ENCODE measurements around the gene COL18A1. TPM values are rescaled to one million over a fixed set of nuclear protein-coding genes. Genes with fewer than 3 reads are reported as not detected.
A peak's percentile ranks its signal among the peaks of the same experiment; 100 is the strongest.

The COL18A1 gene
- total RNA-seq, 3 donors from 2014 or later (not counting 1 experiment from before 2014, with no cell fraction given): 12.3 to 22.3 (median 12.7) TPM

GRCh38 chr21:45513003-45513717 is 108.2 kb downstream of the COL18A1 start:
- H3K27ac ChIP-seq (ENCODE audit: low read length): no peak overlapping the region
- no peak for TF ChIP-seq CTCF (IDR thresholded peaks at IDR 0.05)
- Mint-ChIP-seq H3K9me3 (no peaks in the 10 kb centered on the region), H3K4me1 (no peaks in the 10 kb centered on the region), H3K36me3 (peaks cover 5% of the 10 kb centered on the region), H3K27me3 (ENCODE audit: low read depth in 2 of 2) (no peaks in the 10 kb centered on the region), H3K4me3 (no peak overlapping the region), H3K27ac (no peak overlapping the region)
- peak in 2 of 3 donors; percentile 52 to 71 for ATAC-seq
- no peaks in the 10 kb centered on the region for H3K36me3 ChIP-seq (ENCODE audit: control insufficient read depth, insufficient read depth, low read length)
- H3K9me3 ChIP-seq (ENCODE audit: control insufficient read depth, insufficient read depth, low read length): no peaks in the 10 kb centered on the region
- 54% methylated on average over 19 of the region's 19 CpGs for WGBS (ENCODE audit: insufficient coverage)
- intact Hi-C loops (cut with micrococcal nuclease): no loop called here
- DNase-seq: no peak
- peaks cover 24% of the 10 kb centered on the region for H3K4me1 ChIP-seq (ENCODE audit: control insufficient read depth, insufficient read depth, low read length)
- H3K4me3 ChIP-seq (ENCODE audit: low read length): no peak overlapping the region
- no peaks in the 10 kb centered on the region for H3K27me3 ChIP-seq (ENCODE audit: control insufficient read depth, insufficient read depth, low read length)

- no peak for TF ChIP-seq CTCF (IDR thresholded peaks at IDR 0.05)
- H3K27ac ChIP-seq (ENCODE audit: low read length): no peak overlapping the region
- Mint-ChIP-seq H3K27me3 (ENCODE audit: low read depth in 2 of 2) (no peaks in the 10 kb centered on the region), H3K27ac (no peak overlapping the region), H3K4me3 (no peak overlapping the region), H3K36me3 (peaks cover 12% of the 10 kb centered on the region), H3K4me1 (no peaks in the 10 kb centered on the region), H3K9me3 (peaks cover 3 to 4% of the 10 kb centered on the region in 2 donors)
- H3K4me1 ChIP-seq (ENCODE audit: control insufficient read depth, insufficient read depth, low read length): peaks cover 24% of the 10 kb centered on the region
- H3K9me3 ChIP-seq (ENCODE audit: control insufficient read depth, insufficient read depth, low read length): no peaks in the 10 kb centered on the region
- intact Hi-C loops (cut with micrococcal nuclease): no loop called here
- no peaks in the 10 kb centered on the region for H3K27me3 ChIP-seq (ENCODE audit: control insufficient read depth, insufficient read depth, low read length)
- DNase-seq (no peak), ATAC-seq (no peak)
- H3K36me3 ChIP-seq (ENCODE audit: control insufficient read depth, insufficient read depth, low read length): no peaks in the 10 kb centered on the region
- H3K4me3 ChIP-seq (ENCODE audit: low read length): no peak overlapping the region
- WGBS (ENCODE audit: insufficient coverage): 86% methylated on average over 11 of the region's 11 CpGs
Measured at GRCh38 chr21:45513741-45514310, 108.9 kb downstream of the COL18A1 start.

- peaks cover 18% of the 10 kb centered on the region for H3K36me3 Mint-ChIP-seq
- no peaks in the 10 kb centered on the region for H3K9me3 ChIP-seq (ENCODE audit: control insufficient read depth, insufficient read depth, low read length)
- H3K4me3 Mint-ChIP-seq: no peak overlapping the region
- ATAC-seq (no peak), DNase-seq (no peak)
- H3K4me1 Mint-ChIP-seq: no peaks in the 10 kb centered on the region
- H3K9me3 Mint-ChIP-seq: peaks cover 7 to 8% of the 10 kb centered on the region in 2 donors
- H3K27ac ChIP-seq (ENCODE audit: low read length): no peak overlapping the region
- H3K4me3 ChIP-seq (ENCODE audit: low read length): no peak overlapping the region
- no peaks in the 10 kb centered on the region for H3K36me3 ChIP-seq (ENCODE audit: control insufficient read depth, insufficient read depth, low read length)
- no peaks in the 10 kb centered on the region for H3K27me3 Mint-ChIP-seq (ENCODE audit: low read depth in 2 of 2)
- no peak overlapping the region for H3K27ac Mint-ChIP-seq
- H3K4me1 ChIP-seq (ENCODE audit: control insufficient read depth, insufficient read depth, low read length): peaks cover 24% of the 10 kb centered on the region
- WGBS (ENCODE audit: insufficient coverage): 92% methylated on average over 22 of the region's 22 CpGs
- H3K27me3 ChIP-seq (ENCODE audit: control insufficient read depth, insufficient read depth, low read length): no peaks in the 10 kb centered on the region
- intact Hi-C loops (cut with micrococcal nuclease): no loop called here
- no peak for TF ChIP-seq CTCF (IDR thresholded peaks at IDR 0.05)
Measured at GRCh38 chr21:45514311-45515021, 109.5 kb downstream of the COL18A1 start.
